Measurements from ENCODE around the gene PLEKHM2.

PLEKHM2 gene

GRCh38 chr1:15742339-15742801 lies 58.2 kb downstream of the PLEKHM2 start, which contains the start of gene TMEM82:
Gene TMEM82, plus strand, starts transcription at chr1:15742499. Its CDS starts 61 bp downstream, at chr1:15742560.
- no peaks in the 10 kb centered on the region for H3F3A ChIP-seq (ENCODE audit: insufficient read depth, low read length)
- H2AFZ ChIP-seq (ENCODE audit: low read length), result no peak within 1 kb of the TSS
- H3K27ac ChIP-seq (ENCODE audit: low read depth, low read length, poor library complexity, severe bottlenecking), result no peak within 1 kb of the TSS
- no peaks in the 10 kb centered on the region for H3K36me3 ChIP-seq (ENCODE audit: insufficient read depth, low read length)
- no peaks in the 10 kb centered on the region for H3K27me3 ChIP-seq (ENCODE audit: insufficient read depth, low read length)
- no peak within 1 kb of the TSS for H3K4me2 ChIP-seq (ENCODE audit: low read length)
- no peak within 1 kb of the TSS for H3K4me3 ChIP-seq (ENCODE audit: low read depth, low read length, poor library complexity, severe bottlenecking)
- no peaks in the 10 kb centered on the region for H3K9me3 ChIP-seq (ENCODE audit: low read length)
- TF ChIP-seq EZH2 (IDR thresholded peaks at IDR 0.05; ENCODE audit: borderline replicate concordance, low read length) (no peak), CTCF (IDR thresholded peaks at IDR 0.05; ENCODE audit: low read length) (no peak)
- no peaks in the 10 kb centered on the region for H3K79me2 ChIP-seq (ENCODE audit: insufficient read depth, low read length)
- H3K9ac ChIP-seq (ENCODE audit: low read length), result no peak within 1 kb of the TSS
- H4K20me1 ChIP-seq (ENCODE audit: insufficient read depth, low read length), result no peaks in the 10 kb centered on the region
- H3K9me2 ChIP-seq (ENCODE audit: low read depth, low read length), result no peaks in the 10 kb centered on the region
- H3K4me1 ChIP-seq (ENCODE audit: insufficient read depth, low read length, severe bottlenecking), result no peaks in the 10 kb centered on the region

- H3F3A ChIP-seq (ENCODE audit: insufficient read depth, low read length), result no peaks in the 10 kb centered on the region
- H3K79me2 ChIP-seq (ENCODE audit: insufficient read depth, low read length), result no peaks in the 10 kb centered on the region
- no peaks in the 10 kb centered on the region for H4K20me1 ChIP-seq (ENCODE audit: insufficient read depth, low read length)
- H3K27me3 ChIP-seq (ENCODE audit: insufficient read depth, low read length), result no peaks in the 10 kb centered on the region
- no peaks in the 10 kb centered on the region for H3K4me1 ChIP-seq (ENCODE audit: insufficient read depth, low read length, severe bottlenecking)
- H3K36me3 ChIP-seq (ENCODE audit: insufficient read depth, low read length), result no peaks in the 10 kb centered on the region
- no peak overlapping the region for H3K4me2 ChIP-seq (ENCODE audit: low read length)
- H3K27ac ChIP-seq (ENCODE audit: low read depth, low read length, poor library complexity, severe bottlenecking), result no peak overlapping the region
- no peak overlapping the region for H3K9ac ChIP-seq (ENCODE audit: low read length)
- TF ChIP-seq EZH2 (IDR thresholded peaks at IDR 0.05; ENCODE audit: borderline replicate concordance, low read length) (no peak), CTCF (IDR thresholded peaks at IDR 0.05; ENCODE audit: low read length) (no peak)
- no peaks in the 10 kb centered on the region for H3K9me2 ChIP-seq (ENCODE audit: low read depth, low read length)
- H3K4me3 ChIP-seq (ENCODE audit: low read depth, low read length, poor library complexity, severe bottlenecking), result no peak overlapping the region
- H3K9me3 ChIP-seq (ENCODE audit: low read length), result no peaks in the 10 kb centered on the region
- no peak overlapping the region for H2AFZ ChIP-seq (ENCODE audit: low read length)
Measured at GRCh38 chr1:15744122-15744679, 60.1 kb downstream of the PLEKHM2 start.

- Histone ChIP-seq H3K27ac (ENCODE audit: low read depth, low read length, poor library complexity, severe bottlenecking) (no peak overlapping the region), H3K9ac (ENCODE audit: low read length) (no peak overlapping the region), H3F3A (ENCODE audit: insufficient read depth, low read length) (no peaks in the 10 kb centered on the region)
Measured at GRCh38 chr1:15747378-15747777, 63.3 kb downstream of the PLEKHM2 start.

More at GRCh38 chr1:15747378-15747777, 63.3 kb downstream of the PLEKHM2 start:
- no peaks in the 10 kb centered on the region for H3K9me2 ChIP-seq (ENCODE audit: low read depth, low read length)
- no peaks in the 10 kb centered on the region for H3K9me3 ChIP-seq (ENCODE audit: low read length)
- no peaks in the 10 kb centered on the region for H3K4me1 ChIP-seq (ENCODE audit: insufficient read depth, low read length, severe bottlenecking)
- no peaks in the 10 kb centered on the region for H3K79me2 ChIP-seq (ENCODE audit: insufficient read depth, low read length)
- no peak overlapping the region for H3K4me3 ChIP-seq (ENCODE audit: low read depth, low read length, poor library complexity, severe bottlenecking)
- H3K36me3 ChIP-seq (ENCODE audit: insufficient read depth, low read length), result no peaks in the 10 kb centered on the region
- no peak overlapping the region for H2AFZ ChIP-seq (ENCODE audit: low read length)
- no peaks in the 10 kb centered on the region for H4K20me1 ChIP-seq (ENCODE audit: insufficient read depth, low read length)
- no peak overlapping the region for H3K4me2 ChIP-seq (ENCODE audit: low read length)
- TF ChIP-seq CTCF (IDR thresholded peaks at IDR 0.05; ENCODE audit: low read length) (no peak), EZH2 (IDR thresholded peaks at IDR 0.05; ENCODE audit: borderline replicate concordance, low read length) (no peak)
- H3K27me3 ChIP-seq (ENCODE audit: insufficient read depth, low read length), result peaks cover 3% of the 10 kb centered on the region; the same call in 1 of the 2 replicates

Data from OCI-LY1 (cell line).